H4 (cell line): ENCODE results near the gene ARPP21. TPM values are rescaled to one million over a fixed set of nuclear protein-coding genes. Genes with fewer than 3 reads are reported as not detected.
"Not testable (repeated sequence)": the region's sequence is repeated elsewhere in the genome, so short reads cannot be mapped to it uniquely, and the experiment has no call there.

Experiments
- DNase-seq: peaks from one replicate; pipeline ENCODE4 v3.0.0-alpha.2; 2015; ENCODE audit warnings: low spot score
- total RNA-seq: library from RNA; depleted of rRNA; stranded (reverse); fragments of >200 nt; shearing (Covaris generic); gene quantifications from 2 replicates; pipeline ENCODE4 v1.2.3, GENCODE V29; 2014; rRNA removed

The ARPP21 gene
- total RNA-seq = 0.41 TPM in 1 of 2 replicates, not detected in the other

DNA sequence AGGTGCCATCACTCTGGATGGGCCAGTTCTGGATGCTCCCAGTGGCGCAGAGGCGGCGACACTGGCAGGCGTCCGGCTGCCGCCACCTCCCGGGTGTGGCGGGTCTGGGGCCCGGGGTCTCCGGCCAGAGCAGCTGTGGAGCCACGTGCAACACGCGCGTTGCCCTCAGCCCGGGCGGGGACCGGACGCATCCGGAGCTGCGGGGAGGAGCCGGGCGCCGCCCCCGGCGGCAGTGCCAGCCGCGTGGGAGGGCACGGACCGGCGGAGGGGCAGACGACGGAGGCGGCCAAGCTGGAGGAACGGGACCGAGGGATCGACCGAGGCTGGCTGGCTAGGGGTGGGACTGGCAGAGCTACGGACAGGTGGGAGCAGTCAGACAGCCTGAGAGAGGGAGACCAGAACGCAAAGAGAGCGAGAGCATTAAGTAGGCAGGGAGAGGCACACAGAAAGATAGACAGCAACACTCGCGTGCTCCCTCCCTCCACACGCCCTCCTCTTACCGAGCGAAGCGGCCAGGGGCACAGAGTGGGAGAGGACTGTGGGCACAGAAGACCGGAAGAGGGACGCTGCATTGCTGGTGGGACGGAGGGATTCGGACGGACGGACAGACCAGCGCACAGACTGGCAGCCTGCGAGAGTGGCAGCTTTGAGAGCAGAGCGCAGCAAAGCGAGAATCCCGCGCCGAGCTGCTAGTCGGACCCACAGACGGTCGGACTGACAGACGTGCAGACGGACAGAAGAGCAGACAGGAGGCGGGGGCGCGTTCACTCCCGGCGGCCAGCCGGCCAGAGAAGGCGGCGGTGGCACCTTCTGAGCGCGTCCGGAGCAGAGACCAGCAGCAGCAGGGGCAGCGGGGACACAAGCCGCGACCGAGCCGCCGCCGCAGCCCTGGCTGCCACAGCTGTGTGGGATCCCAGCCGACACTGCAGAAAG is at the start of gene ARPP21:
Gene ARPP21 (plus strand): TSS at position 272 of the 933 bp plus-strand sequence. CDS start 42,227 bp downstream, outside the sequence.
- DNase-seq = no peak

GRCh38 chr3:35592589-35593295 is 46.6 kb upstream of the ARPP21 start:
- no peak for DNase-seq

DNA sequence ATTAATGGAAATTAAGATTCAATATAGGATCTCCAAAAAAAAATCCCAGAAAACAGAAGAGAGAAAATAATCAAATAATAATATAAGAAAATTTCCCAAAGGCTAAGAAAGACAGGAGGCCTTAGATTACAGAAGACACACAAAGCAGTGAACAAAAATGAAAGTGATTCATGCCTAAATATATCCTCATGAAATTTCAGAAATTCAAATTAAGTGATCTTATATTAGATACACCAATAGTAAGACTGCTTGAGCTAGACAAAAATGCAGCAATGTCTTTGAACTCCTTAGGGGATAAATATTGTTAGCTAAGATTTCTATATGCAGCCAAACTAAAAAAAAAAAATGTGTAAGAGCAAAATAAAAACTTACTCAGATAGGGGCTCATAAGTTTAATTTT is 44.6 kb upstream of the ARPP21 start:
- no peak for DNase-seq

GRCh38 chr3:35596335-35596995 is 42.9 kb upstream of the ARPP21 start:
- no peak for DNase-seq

DNA sequence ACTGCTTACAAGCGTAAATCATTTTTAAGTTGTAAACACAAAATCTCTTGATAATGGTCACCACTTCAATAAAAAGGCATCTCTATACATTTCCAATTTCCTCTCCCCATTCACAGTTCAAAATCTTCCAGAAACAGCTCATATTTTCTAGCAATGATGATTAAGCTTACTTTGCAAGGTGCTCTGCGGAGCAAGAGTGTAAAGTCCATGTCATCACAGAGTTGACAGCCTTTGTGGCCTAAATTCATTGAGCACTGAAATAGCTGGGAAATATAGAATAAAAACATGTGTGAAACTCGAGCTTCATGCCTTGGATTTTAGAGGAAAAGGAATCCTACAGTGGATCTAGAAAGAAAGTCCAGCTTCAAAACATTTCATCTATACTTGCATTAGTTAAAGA is 41.8 kb upstream of the ARPP21 start:
- no peak for DNase-seq

- DNase-seq = no peak
These were observed 40.5 kb upstream of the ARPP21 start for GRCh38 chr3:35598804-35599203.

DNA sequence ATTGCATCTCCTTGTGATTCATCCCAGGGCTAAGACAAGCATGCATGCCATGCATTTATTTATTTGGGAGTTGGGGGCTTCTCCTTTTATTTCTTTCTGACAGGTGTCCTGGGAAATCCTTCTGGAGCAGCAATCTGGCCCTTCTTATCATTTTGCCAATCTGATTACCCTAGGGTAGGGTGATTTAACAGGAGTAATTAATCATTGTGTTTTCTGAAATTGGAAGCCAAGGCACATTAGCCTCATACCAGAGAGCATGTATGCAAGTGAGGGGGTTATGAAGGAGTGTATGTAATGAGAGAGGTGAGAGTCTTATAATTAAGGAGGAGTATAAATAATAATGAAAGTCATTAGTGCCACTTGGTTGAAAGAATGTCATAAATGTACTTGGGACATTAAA is 37.4 kb upstream of the ARPP21 start:
- no peak for DNase-seq

DNA sequence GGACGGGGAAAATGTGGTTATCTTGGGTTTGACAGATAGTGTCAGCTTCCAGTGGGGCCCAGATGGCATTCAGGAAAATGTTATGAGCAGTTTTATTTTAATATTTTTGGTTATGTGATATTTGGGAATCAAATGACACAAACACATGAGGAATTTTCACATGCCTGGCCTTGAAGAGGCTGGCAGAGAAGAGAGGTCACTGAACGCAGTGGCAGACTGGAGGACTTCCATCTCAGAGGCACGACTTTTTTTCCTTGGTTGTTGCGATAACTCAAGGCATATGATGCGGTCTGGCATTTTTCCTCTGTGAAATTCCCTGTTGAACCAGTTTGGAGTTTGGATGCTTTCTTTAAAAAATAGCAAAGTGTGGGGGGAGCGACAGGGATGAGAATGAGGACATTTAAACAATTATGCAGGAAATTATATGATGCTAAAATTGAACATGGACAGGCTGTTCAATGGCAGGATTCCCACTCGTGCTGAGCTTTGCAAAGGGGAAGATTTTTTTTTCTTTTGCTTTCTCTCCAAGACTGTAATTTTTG is 36.9 kb upstream of the ARPP21 start:
- no peak for DNase-seq

- no peak for DNase-seq
These were observed 23.0 kb upstream of the ARPP21 start for GRCh38 chr3:35616346-35616745.

DNA sequence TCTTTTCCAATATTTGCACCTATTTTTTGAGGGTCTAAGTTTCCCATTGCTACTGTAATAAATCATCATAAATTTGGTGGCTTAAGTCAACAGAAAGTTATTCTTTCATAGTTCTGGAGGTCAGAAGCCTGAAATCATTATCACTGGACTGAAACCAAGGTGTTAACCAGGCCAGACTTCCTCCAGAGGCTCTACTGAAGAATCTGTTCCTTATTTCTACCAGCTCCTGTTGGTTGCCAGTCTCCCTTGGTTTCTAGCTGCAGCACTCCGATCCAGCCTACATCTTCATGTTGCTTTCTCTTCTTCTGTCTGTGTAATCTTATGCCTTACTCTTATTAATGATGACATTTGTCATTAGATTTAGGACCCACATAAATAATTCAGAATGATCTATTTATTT is 22.0 kb upstream of the ARPP21 start:
- no peak for DNase-seq

GRCh38 chr3:35620238-35620637 is 19.1 kb upstream of the ARPP21 start:
- not testable (repeated sequence) for DNase-seq

DNA sequence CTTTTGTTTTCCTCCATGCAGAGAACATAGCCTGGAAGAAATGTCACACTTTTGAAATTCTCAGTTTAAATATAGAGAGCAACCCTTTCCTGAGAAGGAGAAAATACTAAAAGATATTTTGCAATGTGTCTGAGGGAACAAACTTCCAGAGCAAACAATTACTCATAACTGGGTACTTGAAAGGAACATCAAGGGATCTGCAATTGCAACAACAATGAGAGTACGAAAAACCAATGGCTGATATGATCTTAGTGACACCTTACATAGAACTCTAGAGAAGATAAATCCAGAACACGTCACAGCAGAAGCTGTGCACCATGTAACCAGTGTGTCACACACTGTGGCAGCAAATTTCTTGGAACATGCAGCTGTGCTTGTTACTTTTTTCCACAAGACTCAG is 14.6 kb upstream of the ARPP21 start:
- no peak for DNase-seq

DNA sequence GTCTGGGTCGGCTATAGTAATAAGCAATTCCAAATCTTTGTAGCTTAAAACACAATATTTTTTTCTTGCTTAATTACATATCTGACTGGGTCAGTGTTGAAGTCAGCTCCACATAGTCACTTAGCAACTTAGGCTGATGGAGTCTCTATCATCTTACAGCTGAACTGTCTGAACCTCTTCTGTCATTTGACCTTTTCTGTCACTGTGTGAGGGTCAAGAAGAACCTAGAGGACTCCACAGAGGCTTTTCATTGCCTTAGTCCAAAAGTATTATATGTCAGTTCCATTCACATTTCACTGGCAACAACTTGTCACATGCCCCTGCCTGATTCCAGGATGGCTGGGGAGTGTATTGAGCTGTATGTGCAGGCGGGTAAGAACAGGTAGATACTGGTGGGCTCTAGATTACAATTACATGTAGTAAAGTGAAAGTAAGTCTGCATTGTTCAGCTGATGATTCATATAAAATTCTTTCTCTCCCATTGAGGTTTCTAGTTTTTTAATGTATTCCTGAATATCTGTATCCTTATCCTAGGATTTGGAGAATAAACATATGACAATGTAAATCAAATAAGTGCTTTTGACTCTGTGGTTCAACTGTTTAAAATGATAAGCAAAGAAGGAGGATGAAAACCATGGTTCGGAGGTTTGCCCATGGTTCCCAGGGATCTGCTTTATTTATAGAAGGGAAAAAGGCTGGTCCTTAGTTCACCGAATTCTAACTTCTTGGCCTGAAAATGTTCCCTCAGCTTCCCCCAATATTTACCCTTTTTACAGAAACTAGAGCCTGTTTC is 5.8 kb upstream of the ARPP21 start:
- DNase-seq = no peak

DNA sequence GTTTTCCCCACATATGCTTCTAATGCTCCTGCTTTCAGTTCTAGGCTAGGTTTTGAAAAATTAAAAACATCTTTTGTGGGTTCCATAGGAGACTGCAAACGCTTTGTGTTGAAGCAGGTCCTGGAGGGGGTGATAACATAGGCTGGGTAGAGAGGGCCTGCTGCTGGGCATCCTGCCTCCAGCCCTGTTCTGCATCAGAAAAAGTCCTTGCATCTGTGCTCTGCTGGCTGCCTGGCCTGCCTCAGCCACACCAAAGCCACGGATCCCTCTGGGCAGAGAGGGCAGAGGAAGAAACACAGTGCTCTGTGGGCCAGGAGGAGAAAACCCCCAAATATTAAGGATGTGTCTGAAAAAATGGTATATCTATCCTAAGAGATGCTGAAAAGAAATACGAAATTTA is 3.9 kb upstream of the ARPP21 start:
- no peak for DNase-seq

DNA sequence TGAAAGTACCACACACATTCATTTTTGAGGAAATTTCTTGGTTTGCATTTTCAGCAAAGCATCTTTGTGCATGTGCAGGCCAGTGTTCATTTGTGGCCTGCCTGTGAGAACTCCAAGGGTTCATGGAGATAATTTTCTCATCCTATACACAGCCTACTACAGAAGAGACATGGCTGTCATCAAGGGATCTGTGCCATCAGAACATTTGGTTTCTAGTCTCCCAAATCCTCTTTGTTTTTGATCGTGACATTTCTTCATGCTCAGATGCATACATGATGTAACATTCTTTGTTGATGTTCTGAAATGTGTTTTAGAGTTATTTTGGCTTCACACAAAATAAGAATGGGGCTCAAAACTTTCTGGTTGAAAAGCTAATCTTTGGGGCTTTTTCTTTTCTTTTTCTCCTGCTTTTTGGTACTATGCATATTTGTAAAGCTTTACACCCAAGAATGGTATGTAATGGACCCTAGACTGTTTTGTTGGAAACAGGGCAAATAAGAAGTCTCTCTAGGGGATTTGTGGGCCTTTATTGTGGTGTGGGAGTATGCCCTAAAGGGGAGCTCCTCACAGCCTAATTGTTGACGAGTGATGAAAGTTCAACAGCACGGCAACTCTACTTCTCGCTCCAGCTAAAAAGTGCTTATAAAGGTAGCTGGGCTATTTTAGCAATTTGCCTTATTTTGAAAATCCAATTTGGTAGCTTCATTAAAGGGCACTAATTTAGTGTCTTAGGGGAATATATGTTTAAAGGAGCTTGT is 3.2 kb upstream of the ARPP21 start:
- no peak for DNase-seq

GRCh38 chr3:35638251-35638979 is 910 bp upstream of the ARPP21 start:
- no peak for DNase-seq

DNA sequence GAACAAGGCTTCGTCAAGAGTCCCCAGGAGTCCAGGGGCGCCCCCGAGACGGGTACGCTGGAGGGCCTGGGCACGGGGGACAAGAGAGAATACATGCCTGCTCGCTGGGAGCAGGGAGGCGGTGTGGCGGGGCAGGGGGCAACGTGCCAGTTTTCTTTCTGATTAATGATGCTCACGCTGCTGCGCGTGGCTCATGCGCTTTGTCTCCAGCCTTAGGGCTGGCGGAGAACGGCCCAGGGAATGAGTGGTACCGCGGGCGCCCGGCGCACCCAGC is 408 bp upstream of the ARPP21 start:
- no peak for DNase-seq

GRCh38 chr3:35640190-35641165 is 1.2 kb downstream of the ARPP21 start:
- DNase-seq = no peak

DNA sequence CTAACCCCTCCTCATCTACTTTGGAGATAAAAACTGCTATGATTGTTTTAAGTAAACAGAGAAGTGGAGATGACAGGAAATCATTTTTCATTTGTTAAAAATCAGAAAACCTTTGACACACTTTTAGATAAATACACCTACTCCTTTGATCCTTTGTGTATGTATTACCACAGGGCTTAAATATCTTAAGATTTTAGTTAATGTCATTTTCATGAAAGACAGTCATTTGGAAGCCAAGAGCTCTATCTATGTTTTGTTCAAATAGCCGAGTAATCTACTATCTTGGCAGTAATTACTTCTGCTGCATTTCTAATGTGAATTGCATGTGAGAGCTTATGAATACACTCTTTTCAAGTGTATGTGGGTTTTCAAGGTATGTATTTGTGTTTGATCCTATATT is 2.0 kb downstream of the ARPP21 start:
- DNase-seq = no peak
